ENCODE results near the gene MIXL1. TPM values are rescaled to one million over a fixed set of nuclear protein-coding genes. Genes with fewer than 3 reads are reported as not detected.

The MIXL1 gene
- total RNA-seq, 1 experiment from 2014 or later: not detected

DNA sequence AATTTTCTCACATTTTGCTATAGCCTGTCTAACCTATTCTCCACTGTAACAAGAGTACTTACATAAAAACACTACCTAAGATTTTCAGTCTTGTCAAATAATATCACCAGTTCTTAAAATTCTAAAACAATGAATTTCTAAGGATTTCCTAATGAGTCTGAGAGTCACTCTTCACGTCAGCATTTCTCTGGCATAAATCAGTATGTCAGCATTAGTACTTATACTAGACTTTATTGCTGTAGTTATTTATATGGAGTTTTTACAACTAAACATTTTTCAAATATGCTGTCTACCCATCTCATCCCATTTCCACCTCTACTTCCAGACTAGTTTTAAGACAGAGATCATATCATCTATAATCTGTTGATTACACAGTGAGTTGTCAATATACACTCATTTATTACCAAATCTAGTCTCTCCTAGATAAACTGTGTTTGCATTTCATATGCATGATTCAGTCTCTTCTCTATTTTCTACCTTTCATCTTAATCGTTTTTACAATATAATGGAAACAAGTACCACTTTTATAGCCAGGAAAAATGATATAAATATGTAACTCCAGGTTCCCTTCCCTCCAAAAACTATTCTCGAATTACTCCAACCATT lies 52.7 kb downstream of the MIXL1 start:
- no peak for DNase-seq (ENCODE audit: low read depth)

Other genes starting within 250 kb of the MIXL1 start
- 19.7 and 21.5 TPM in 2 replicates for gene SDE2, start 224.3 kb upstream of the MIXL1 start, total RNA-seq (2014; rRNA removed)
- 162 and 250 TPM in 2 replicates for gene H3-3A, start 160.9 kb upstream of the MIXL1 start, total RNA-seq (2014; rRNA removed)
- 49.0 and 49.6 TPM in 2 replicates for gene ACBD3, start 36.9 kb upstream of the MIXL1 start, total RNA-seq (2014; rRNA removed)
- 12.3 and 12.7 TPM in 2 replicates for gene LIN9, start 85.5 kb downstream of the MIXL1 start, total RNA-seq (2014; rRNA removed)
- gene PARP1, start 184.4 kb downstream of the MIXL1 start, total RNA-seq (2014; rRNA removed): 118 and 139 TPM in 2 replicates